ENCODE data around the gene ABHD1.
"Not testable (repeated sequence)": the region's sequence is repeated elsewhere in the genome, so short reads cannot be mapped to it uniquely, and the experiment has no call there.

Gene ABHD1

DNA sequence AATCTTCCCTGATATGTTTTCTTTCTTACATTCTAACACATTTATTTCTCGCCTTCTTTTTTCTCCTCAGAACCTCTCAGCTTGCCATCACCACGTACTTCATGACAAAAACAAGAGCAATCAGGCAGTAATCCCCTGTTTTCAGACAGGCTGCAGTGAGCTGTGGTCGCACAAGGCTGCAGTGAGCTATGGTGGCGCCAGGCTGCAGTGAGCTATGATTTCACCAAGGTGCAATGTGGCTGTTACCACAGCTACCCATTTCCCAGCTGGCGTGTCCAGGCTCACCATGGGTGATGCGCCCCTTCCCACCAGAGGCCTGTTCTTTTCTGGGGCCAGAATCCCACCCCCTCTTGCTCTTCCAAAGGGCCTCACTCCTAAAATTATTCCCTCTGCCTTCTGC is 51.0 kb downstream of the ABHD1 start:
- no peak for FAIRE-seq

DNA sequence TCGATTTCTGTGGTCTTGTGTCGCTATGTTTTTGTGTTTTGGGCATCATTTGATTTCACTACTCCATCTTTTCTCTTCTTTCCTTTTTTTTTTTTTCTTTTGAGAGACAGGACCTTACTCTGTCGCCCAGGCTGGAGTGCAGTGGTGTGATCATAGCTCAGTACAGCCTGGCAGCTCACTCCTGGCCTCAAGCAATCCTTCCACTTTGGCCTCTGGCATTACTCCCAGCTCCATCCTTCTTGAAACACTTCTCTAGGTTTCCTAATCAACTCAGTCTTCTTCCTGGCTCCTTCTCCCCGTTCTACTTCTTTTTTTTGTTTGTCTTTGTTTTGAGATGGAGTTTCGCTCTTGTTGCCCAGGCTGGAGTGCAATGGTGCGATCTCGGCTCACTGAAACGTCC is 51.7 kb downstream of the ABHD1 start:
- no peak for FAIRE-seq

DNA sequence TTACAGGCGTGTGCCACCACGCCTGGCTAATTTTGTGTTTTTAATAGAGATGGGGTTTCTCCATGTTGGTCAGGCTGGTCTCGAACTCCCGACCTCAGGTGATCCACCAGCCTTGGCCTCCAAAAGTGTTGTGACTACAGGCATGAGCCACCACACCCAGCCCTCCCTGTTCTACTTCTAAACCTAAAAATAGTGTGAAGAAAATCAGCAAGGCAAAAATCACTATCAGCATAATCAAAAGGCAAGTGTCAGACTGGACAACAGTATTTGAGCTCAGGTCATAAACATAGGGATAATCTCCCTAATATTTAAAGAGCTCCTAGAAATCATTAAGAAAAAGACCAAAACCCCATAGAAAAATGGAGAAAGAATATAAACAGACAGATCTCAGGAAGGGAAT is 52.2 kb downstream of the ABHD1 start:
- FAIRE-seq: not testable (repeated sequence)

DNA sequence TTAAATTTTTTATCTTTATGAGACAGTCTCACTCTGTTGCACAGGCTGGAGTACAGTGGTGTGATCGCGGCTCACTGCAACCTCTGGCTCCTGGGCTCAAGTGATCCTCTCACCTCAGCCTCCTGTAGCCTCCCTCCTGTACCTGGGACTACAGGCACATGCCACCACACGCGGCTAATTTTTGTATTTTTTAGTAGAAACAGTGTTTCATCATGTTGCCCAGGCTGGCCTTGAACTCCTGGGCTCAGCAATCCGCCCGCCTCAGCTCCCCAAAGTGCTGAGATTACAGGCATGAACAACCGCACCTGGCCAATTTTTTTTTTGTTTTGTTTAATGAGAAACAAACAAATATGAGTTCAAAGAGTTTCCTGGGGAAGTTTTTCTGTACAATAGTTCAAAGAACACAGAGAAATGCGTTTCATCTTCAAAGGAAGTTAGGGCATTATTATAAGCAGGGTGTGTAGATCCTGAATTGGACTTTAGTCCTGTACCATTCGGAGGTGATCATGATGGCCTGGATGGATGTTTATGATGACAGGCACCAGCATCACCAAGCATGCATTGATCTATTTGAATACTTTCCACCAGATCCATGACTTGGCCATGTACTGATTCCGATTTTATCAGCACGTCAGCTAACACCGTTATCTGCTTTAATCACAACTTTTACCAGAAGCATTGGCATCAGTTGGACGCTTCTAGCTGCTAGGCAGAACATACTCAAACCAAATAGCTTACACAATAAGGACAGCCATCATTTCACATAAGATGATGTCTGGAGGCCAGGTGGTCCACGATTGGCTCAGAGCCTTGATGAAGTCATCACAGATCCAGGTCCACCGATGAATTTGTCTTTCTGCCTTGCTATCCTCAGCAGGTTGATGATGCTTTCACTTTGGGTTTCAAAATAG is 54.1 kb downstream of the ABHD1 start:
- FAIRE-seq: no peak

DNA sequence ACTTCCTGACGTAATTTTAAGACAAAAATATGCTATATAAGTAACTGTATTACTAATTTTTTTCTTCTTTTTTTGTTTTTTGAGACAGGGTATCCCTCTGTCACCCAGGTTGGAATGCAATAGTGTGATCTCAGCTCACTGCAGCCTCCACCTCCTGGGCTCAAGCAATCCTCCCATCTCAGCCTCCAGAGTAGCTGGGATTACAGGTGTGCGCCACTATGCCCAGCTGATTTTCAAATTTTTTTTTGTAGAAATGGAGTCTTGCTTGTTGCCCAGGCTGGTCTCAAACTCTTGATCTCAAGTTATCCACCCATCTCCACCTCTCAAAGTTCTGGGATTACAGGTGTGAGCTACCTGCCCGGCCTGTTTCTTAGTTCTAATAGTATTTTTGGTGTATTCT is 54.9 kb downstream of the ABHD1 start:
- no peak for FAIRE-seq

DNA sequence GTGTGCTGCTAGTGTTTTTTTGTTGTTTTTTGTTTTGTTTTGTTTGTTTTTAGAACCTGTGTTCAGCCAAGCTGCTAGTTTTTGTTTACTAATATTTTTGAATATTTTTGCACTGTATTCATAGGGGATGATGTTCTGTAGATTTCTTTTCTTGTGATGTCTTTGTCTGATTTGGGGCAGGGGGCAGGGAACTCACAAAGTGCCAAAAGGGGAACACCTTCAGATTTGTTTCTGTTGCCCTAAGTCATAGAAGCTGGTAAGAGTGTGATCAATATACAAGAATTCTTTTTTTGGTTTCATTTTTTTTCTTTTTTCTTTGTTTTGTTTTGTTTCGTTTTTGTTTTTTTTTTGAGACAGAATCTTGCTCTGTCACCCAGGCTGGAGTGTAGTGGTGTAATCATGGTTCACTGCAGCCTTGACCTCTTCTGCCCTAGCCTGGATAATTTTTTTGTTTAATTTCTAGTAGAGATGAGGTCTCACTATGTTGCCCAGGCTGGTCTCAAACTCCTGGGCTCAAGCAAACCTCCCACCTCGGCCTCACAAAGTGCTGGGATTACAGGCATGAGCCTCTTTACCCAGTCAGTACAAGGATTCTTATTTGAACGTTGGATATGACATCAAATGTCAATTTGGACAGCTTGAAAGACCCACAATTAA is 55.9 kb downstream of the ABHD1 start:
- no peak for FAIRE-seq

Measured in endometrium (tissue), 2 donors.